OCI-LY1 (cell line): ENCODE data around the gene OTUB1.

ENCODE experiments used
- EZH2 ChIP-seq: fragments of 200-600 bp; sonication (generic), shearing (Covaris generic); IDR thresholded peaks from 2 replicates; pipeline ENCODE4 v1.8.0; 2017; ENCODE audit warnings: borderline replicate concordance, mixed run types, mild to moderate bottlenecking, antibody characterized with exemption, low read length, moderate library complexity, mixed read lengths
- TF ChIP-seq, protein P1 (sequence below): fragments of 200-600 bp; sonication (generic), shearing (Covaris generic); IDR thresholded peaks from 2 replicates; pipeline ENCODE4 v1.5.1; 2017; ENCODE audit warnings: mild to moderate bottlenecking, antibody characterized with exemption, low read length, moderate library complexity, mixed read lengths

DNA sequence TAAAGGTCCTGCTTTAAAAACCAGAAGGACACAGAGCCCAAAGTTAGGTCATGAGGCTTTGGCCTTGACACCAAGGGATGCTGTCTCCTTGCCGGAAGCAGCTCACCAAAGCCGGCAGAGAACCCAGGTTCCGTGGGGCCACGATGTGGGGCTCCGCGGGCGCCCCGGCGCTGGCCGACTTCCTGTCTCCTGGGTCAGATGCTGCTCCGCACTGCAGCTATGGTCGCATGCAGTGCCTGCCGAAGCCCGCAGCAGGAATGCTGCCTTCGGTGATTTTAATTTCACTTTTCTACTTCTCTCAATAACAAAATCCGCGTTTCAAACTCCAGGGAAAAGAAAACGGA, 454 bp upstream of the OTUB1 start:
- no peak for TF ChIP-seq EZH2
- TF ChIP-seq, protein P1, sequence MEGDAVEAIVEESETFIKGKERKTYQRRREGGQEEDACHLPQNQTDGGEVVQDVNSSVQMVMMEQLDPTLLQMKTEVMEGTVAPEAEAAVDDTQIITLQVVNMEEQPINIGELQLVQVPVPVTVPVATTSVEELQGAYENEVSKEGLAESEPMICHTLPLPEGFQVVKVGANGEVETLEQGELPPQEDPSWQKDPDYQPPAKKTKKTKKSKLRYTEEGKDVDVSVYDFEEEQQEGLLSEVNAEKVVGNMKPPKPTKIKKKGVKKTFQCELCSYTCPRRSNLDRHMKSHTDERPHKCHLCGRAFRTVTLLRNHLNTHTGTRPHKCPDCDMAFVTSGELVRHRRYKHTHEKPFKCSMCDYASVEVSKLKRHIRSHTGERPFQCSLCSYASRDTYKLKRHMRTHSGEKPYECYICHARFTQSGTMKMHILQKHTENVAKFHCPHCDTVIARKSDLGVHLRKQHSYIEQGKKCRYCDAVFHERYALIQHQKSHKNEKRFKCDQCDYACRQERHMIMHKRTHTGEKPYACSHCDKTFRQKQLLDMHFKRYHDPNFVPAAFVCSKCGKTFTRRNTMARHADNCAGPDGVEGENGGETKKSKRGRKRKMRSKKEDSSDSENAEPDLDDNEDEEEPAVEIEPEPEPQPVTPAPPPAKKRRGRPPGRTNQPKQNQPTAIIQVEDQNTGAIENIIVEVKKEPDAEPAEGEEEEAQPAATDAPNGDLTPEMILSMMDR = no peak
